Kasumi-1 (cell line): Measurements from ENCODE around the gene MYL12B.

Source experiments
- DNase-seq, 2 experiments: peaks; one replicate each; lab custom pipeline; 2025; lab: John Stamatoyannopoulos, UW

MYL12B gene

DNA sequence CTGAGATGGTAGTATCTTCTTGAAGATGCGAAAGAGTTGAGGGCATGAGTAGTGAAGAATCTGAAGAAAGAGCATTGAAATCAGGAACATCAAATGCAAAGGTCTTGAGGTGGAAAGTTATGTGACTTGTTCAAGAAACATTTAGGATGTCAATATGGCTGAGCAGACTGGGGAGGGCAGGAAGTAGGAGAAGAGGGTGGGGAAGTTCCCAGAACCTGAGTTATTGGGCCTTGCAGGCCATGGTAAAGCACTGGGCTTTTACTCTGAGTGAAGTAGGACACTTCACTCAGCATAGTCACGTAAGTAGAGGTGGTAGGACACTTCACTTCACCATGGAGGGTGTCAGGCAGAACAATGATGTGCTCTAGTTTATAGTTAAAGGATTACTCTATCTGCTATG lies 26.1 kb upstream of the MYL12B start:
- no peak for DNase-seq

DNA sequence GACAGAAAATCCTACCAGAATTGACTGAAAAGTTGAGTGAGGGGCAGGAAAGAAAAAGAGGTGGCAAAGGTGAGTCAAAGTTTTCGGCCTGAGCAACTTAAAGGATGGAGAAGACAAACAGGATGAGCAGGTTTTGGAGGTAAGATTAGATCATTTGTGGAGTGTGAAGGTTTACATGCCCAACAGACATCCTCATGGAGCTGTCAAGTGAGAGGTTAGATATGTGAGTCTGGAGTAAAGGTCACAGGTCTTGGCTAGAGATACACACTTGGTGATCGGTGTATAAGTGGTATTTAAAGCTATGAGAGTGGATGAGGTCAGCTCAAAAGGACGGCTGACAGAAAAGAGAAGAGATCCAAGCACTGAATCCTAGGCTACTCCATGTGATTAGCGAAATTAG lies 25.5 kb upstream of the MYL12B start:
- DNase-seq: no peak

- DNase-seq: peak; percentile 32 to 35
Measured at GRCh38 chr18:3238742-3239141, 23.2 kb upstream of the MYL12B start.

GRCh38 chr18:3245185-3245564 lies 16.8 kb upstream of the MYL12B start:
- no peak for DNase-seq

GRCh38 chr18:3245853-3246634 lies 15.9 kb upstream of the MYL12B start:
- DNase-seq: peak; percentile 92 to 95

GRCh38 chr18:3246635-3247239 lies 15.2 kb upstream of the MYL12B start:
- peak in 1 of 2 experiments; percentile 61 for DNase-seq

DNA sequence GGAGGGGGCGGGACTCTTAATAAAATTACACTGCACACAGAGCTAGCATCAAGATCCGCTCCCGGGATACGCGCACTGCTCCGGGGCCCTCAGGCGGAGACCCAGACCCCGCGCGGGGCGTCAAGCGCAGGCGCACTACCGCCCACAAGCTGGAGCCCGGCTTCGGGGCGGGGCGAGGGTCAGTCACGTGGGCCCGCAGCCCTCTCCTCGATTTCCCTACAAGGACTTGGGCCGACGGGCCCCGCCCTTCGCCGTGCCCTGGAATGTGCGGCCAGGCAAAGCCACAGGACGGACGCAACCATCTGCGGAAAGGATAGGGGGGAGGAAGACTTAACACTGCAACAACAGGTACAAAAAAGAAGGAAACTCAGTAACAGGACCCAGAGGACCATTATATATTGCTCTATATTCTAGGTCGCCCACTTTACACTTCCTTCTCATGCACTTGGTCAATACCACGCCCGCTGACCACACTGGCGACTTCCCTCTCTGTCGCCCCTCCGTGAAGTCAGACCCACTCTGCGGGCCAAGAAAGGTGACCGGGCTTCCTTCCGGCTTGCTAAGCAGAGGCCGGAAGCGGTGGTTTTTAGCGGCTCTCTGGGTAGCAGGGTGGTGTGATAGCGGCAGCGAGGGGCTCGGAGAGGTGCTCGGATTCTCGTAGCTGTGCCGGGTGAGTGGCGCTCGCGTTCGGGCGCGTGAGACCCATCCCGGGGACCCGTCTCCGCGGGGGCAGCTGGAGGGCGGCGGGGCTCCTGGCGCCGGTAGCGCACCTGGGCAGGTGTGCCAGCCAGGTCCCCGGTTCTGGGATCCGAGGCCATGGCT lies 14.5 kb upstream of the MYL12B start, which contains the start of gene MYL12A:
Gene MYL12A, plus strand, starts transcription at position 562 of the 822 bp plus-strand sequence. CDS start 5,447 bp downstream, outside the sequence.
- peak; percentile 95 to 97 for DNase-seq

DNA sequence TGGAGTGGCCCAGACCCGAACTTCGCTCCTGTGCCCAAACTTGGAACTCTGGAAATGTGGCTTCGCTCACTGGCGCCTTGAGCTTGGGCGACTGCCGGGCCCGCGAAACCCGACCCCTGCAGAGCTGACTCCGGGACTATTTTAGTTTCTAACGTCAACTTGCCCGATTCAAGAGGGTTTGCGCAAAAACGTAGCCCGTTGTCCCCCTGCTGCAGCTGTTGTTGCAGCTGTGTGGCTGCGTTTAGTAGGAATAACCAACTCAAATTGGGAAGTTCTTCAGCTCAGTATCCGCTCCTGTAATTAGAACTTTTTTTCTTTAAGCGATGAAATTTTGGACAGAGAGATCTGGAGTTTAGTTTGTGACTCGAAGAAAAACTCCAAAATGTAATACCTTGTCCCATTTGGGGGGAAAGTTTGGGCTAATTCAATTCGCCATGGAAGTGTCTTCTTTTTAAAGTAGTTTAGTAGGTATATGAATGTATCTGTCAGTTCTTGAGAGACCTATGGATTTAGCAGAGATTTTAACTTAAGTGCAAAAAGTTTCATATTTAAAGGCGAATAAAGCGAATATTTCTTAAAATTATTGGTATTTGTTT lies 13.8 kb upstream of the MYL12B start:
- DNase-seq: peak; percentile 70 to 71

DNA sequence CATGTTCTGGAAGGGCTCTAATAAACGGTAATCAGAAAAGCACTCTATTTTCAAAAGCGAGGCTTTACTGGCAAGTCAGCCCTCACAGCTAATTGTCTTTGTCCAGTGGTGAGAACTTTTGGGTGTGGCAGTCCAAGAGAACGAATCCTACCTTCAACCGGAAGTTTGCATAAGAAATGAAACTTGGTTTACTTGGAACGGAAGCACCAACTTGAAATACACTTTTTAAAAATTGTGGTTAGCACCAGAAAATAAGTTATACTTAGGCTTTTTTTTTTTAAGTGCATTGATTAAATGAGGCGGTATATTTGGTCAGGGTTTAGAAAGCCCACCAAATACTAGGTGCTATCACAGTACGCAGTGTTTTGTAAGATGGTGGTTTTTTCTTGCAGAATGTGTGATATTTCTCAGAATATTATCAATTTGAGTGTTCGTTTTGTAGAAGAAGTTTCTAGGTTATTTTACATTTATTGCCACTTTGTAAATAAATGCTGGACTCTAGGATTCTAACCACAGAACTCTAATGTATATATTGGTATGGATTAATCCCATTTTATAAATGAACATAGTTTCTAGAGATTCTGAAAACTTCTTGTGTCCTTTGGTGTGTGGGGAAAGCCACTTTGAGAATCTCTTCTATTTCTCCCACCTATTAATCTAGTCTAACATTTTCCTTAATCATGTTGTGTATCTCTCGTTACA lies 13.1 kb upstream of the MYL12B start:
- DNase-seq: peak; percentile 46 to 52

- no peak for DNase-seq
Measured at GRCh38 chr18:3250237-3251107, 11.5 kb upstream of the MYL12B start.

- DNase-seq: no peak
Measured at GRCh38 chr18:3251249-3251962, 10.5 kb upstream of the MYL12B start.

GRCh38 chr18:3251963-3252277 lies 10.0 kb upstream of the MYL12B start:
- DNase-seq: no peak

GRCh38 chr18:3252843-3253242 lies 9.1 kb upstream of the MYL12B start:
- DNase-seq: no peak

- no peak for DNase-seq
Measured at GRCh38 chr18:3254725-3255124, 7.2 kb upstream of the MYL12B start.

DNA sequence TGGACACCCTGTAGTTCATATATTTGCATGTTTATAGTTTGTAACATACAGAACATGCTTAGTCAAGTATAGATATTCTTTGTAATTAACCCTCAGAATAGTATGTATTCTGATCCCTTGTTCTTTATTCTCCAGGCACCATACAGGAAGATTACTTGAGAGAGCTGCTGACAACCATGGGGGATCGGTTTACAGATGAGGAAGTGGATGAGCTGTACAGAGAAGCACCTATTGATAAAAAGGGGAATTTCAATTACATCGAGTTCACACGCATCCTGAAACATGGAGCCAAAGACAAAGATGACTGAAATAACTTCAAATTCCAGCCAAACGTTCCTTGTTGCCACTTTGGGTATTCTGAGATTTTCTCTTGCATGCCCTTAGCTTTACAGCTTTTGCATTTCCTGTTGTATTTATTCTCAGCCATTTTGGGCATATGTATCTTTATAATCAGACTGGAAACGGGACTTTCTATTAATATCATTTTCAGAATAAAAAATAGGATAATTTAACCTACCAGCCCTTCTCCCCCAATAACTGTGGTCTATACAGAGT lies 6.2 kb upstream of the MYL12B start:
- peak; percentile 57 to 60 for DNase-seq

DNA sequence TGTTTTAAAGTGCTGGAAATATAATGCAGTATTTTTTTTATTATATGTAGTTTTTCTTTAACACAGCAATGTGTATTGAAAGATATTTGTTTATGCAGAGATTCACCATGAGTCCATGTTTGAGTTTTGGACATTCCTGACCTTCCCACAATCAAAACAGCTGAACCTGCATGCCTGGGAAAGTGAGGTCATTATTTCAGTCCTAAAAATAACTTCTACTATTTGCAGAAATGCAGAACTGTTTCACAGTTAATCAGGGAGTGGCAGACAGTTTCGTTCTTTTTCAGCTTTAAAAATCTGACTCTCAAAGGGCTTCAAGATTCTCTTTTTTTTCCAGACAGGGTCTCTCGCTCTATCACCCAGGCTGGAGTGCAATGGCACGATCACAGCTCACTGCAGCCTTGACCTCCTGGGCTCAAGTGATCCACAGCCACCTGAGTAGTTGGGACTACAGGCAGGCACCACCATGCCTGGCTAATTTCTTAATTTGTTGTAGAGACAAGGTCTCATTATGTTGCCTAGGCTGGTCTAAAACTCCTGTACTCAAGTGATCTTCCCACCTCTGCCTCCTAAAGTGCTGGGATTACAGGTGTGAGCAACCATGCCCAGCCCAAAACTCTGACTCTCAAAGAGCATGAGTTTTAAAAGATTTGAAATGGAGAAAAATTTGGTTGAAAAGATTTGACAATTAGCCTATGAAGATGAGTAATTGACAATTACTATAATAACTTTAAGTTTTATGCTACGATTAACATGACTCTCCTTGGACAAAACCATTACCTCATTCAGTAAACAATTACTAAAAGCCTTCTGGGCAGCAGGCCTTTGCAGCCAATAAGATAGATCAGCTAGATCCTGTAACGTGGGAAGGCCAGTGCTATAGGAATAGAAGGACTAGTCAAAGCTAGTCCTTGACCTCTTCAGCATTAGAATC lies 5.0 kb upstream of the MYL12B start:
- no peak for DNase-seq

- DNase-seq: no peak
Measured at GRCh38 chr18:3257627-3258120, 4.3 kb upstream of the MYL12B start.

- peak; percentile 67 to 70 for DNase-seq
Measured at GRCh38 chr18:3260995-3261372, 949 bp upstream of the MYL12B start.
